ENCODE measurements around the gene OXCT2.
A peak's percentile ranks its signal among the peaks of the same experiment; 100 is the strongest.

The OXCT2 gene

GRCh38 chr1:39729030-39729429, 42.1 kb downstream of the OXCT2 start:
- Histone ChIP-seq H3K36me3 (ENCODE audit: insufficient read depth, low read length) (no peaks in the 10 kb centered on the region), H3K9me3 (ENCODE audit: low read depth, low read length) (no peaks in the 10 kb centered on the region), H3K27ac (no peak overlapping the region), H3K4me3 (no peak overlapping the region), H3K9ac (ENCODE audit: insufficient read length) (no peak overlapping the region)
- TF ChIP-seq EZH2 (IDR thresholded peaks at IDR 0.05) (no peak), FOXP2 (optimal IDR thresholded peaks at IDR 0.05; ENCODE audit: control extremely low read depth, extremely low read length, insufficient read depth) (no peak), POLR2AphosphoS5 (IDR thresholded peaks at IDR 0.05; ENCODE audit: borderline replicate concordance, low read depth, low read length) (no peak)
- DNase-seq (ENCODE audit: low read depth, low spot score): no peak

DNA sequence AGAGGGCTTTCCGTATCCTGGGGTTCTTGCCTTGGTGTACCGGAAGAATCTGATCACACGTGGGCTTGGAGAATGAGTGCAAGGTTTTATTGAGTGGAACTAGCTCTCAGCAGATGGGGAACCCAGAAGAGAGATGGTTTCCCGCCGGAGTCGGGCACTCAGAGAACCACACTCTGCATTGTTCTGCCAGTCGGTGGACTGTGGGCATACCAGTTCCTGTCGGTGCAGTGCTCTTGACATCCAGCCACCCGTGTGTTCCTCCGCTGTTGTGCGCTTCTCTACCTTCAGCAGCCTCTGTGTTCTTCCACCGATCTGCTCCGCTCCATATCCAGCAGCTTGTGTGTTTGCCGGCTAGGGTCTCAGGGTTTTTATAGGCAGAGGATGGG, 43.2 kb downstream of the OXCT2 start:
- no peaks in the 10 kb centered on the region for H3K36me3 ChIP-seq (ENCODE audit: insufficient read depth, low read length)
- no peak overlapping the region for H3K4me3 ChIP-seq
- no peak for DNase-seq (ENCODE audit: low read depth, low spot score)
- H3K9me3 ChIP-seq (ENCODE audit: low read depth, low read length): no peaks in the 10 kb centered on the region
- no peak overlapping the region for H3K27ac ChIP-seq
- no peak overlapping the region for H3K9ac ChIP-seq (ENCODE audit: insufficient read length)
- TF ChIP-seq EZH2 (IDR thresholded peaks at IDR 0.05): no peak
- no peak for TF ChIP-seq POLR2AphosphoS5 (IDR thresholded peaks at IDR 0.05; ENCODE audit: borderline replicate concordance, low read depth, low read length)
- no peak for TF ChIP-seq FOXP2 (optimal IDR thresholded peaks at IDR 0.05; ENCODE audit: control extremely low read depth, extremely low read length, insufficient read depth)

DNA sequence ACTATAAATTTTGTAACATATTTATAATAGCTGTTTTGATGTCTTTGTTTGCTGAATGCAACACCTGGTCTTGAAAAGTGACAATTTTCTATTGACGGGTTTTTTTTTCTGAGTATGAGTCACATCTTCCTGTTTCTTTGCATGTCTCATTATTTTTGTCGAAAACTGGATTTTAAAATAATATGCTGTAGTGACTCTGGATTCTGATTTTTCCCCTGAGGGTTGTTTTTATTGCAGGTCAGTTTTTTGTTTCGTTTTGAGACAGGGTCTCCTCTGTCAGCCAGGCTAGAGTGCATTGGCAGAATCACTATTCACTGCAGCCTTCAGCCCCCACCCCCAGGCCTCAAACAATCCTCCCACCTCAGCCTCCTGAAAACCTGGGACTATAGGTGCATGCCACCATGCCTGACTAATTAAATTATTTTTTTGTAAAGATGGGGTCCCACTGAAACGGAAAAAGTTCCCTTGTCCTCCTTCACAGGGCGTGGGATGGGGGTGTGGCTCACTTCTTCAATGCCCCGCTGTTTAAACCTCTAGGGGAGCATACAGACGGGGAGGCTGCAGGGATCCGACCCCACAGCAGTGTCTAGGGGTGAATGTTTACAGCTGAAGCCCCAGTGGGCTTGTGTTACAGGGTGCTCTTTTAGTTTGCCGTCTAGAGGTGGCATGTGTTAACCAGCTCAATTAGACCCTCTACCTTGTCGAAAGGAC, 43.8 kb downstream of the OXCT2 start:
- Histone ChIP-seq H3K4me3 (no peak overlapping the region), H3K9ac (ENCODE audit: insufficient read length) (no peak overlapping the region), H3K36me3 (ENCODE audit: insufficient read depth, low read length) (no peaks in the 10 kb centered on the region), H3K9me3 (ENCODE audit: low read depth, low read length) (no peaks in the 10 kb centered on the region), H3K27ac (no peak overlapping the region)
- no peak for DNase-seq (ENCODE audit: low read depth, low spot score)
- no peak for TF ChIP-seq EZH2 (IDR thresholded peaks at IDR 0.05)
- TF ChIP-seq FOXP2 (optimal IDR thresholded peaks at IDR 0.05; ENCODE audit: control extremely low read depth, extremely low read length, insufficient read depth): no peak
- TF ChIP-seq POLR2AphosphoS5 (IDR thresholded peaks at IDR 0.05; ENCODE audit: borderline replicate concordance, low read depth, low read length): no peak

- no peaks in the 10 kb centered on the region for H3K9me3 ChIP-seq (ENCODE audit: low read depth, low read length)
- H3K36me3 ChIP-seq (ENCODE audit: insufficient read depth, low read length): no peaks in the 10 kb centered on the region
- no peak overlapping the region for H3K4me3 ChIP-seq
- TF ChIP-seq EZH2 (IDR thresholded peaks at IDR 0.05): no peak
- TF ChIP-seq FOXP2 (optimal IDR thresholded peaks at IDR 0.05; ENCODE audit: control extremely low read depth, extremely low read length, insufficient read depth): no peak
- no peak for TF ChIP-seq POLR2AphosphoS5 (IDR thresholded peaks at IDR 0.05; ENCODE audit: borderline replicate concordance, low read depth, low read length)
- DNase-seq (ENCODE audit: low read depth, low spot score): no peak
- no peak overlapping the region for H3K9ac ChIP-seq (ENCODE audit: insufficient read length)
- no peak overlapping the region for H3K27ac ChIP-seq
Measured at GRCh38 chr1:39726600-39726999, 44.5 kb downstream of the OXCT2 start.

- no peak for DNase-seq (ENCODE audit: low read depth, low spot score)
- Histone ChIP-seq H3K9me3 (ENCODE audit: low read depth, low read length) (no peaks in the 10 kb centered on the region), H3K36me3 (ENCODE audit: insufficient read depth, low read length) (no peaks in the 10 kb centered on the region), H3K27ac (no peak overlapping the region), H3K9ac (ENCODE audit: insufficient read length) (no peak overlapping the region), H3K4me3 (no peak overlapping the region)
- TF ChIP-seq EZH2 (IDR thresholded peaks at IDR 0.05) (no peak), FOXP2 (optimal IDR thresholded peaks at IDR 0.05; ENCODE audit: control extremely low read depth, extremely low read length, insufficient read depth) (no peak), POLR2AphosphoS5 (IDR thresholded peaks at IDR 0.05; ENCODE audit: borderline replicate concordance, low read depth, low read length) (no peak)
Measured at GRCh38 chr1:39722495-39722894, 48.7 kb downstream of the OXCT2 start.

- H3K9ac ChIP-seq (ENCODE audit: insufficient read length): no peak overlapping the region
- no peaks in the 10 kb centered on the region for H3K36me3 ChIP-seq (ENCODE audit: insufficient read depth, low read length)
- H3K4me3 ChIP-seq: no peak overlapping the region
- TF ChIP-seq EZH2 (IDR thresholded peaks at IDR 0.05): no peak
- no peak for TF ChIP-seq POLR2AphosphoS5 (IDR thresholded peaks at IDR 0.05; ENCODE audit: borderline replicate concordance, low read depth, low read length)
- TF ChIP-seq FOXP2 (optimal IDR thresholded peaks at IDR 0.05; ENCODE audit: control extremely low read depth, extremely low read length, insufficient read depth): no peak
- H3K9me3 ChIP-seq (ENCODE audit: low read depth, low read length): no peaks in the 10 kb centered on the region
- H3K27ac ChIP-seq: no peak overlapping the region
- no peak for DNase-seq (ENCODE audit: low read depth, low spot score)
Measured at GRCh38 chr1:39721664-39722063, 49.5 kb downstream of the OXCT2 start.

DNA sequence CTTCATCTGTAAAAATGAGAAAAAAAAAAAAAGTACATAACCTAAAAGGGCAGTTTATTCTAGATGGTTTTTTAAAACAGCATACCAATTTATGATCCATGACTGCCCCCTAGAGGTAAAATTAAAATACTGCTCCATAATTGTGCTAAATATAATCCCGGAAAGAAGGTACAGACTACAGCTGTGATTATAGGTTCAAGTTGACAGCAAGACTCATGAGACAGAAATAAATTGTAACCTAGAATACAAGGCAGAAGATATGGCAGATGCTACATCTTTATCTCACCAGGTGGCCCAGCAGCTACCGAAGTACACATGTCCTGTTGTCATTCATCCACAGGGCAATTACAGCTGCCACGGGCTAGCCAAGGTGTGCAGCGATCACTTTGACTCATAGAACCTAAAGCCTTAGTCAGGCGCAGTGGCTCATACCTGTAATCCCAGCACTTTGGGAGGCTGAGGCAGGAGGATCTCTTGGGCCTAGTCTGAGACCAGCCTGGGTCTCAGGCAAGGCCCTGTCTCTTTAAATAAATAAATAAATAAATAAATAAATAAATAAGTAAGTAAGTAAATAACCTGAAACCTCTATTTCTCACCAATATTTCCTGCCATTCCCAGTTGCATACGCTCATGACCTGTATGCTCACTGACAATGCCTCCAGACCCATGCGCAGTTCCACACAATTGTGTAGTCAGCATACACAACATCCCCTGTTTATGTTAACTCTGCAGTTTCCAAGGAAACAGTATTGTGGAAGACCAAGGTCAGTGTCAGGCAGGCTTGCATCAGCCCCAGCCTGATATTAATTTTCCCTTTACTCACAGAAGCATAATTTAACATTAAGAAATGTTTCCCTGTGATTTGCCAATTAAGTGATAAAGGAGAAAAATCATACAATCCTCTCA, 50.8 kb downstream of the OXCT2 start:
- no peaks in the 10 kb centered on the region for H3K9me3 ChIP-seq (ENCODE audit: low read depth, low read length)
- H3K9ac ChIP-seq (ENCODE audit: insufficient read length): no peak overlapping the region
- DNase-seq (ENCODE audit: low read depth, low spot score): peak; percentile 58
- H3K27ac ChIP-seq: no peak overlapping the region
- TF ChIP-seq FOXP2 (optimal IDR thresholded peaks at IDR 0.05; ENCODE audit: control extremely low read depth, extremely low read length, insufficient read depth): no peak
- no peak for TF ChIP-seq EZH2 (IDR thresholded peaks at IDR 0.05)
- TF ChIP-seq POLR2AphosphoS5 (IDR thresholded peaks at IDR 0.05; ENCODE audit: borderline replicate concordance, low read depth, low read length): no peak
- H3K36me3 ChIP-seq (ENCODE audit: insufficient read depth, low read length): no peaks in the 10 kb centered on the region
- H3K4me3 ChIP-seq: no peak overlapping the region
